ENCODE data around the gene MLN. TPM values are rescaled to one million over a fixed set of nuclear protein-coding genes. Genes with fewer than 3 reads are reported as not detected.

Gene MLN
- polyA plus RNA-seq, 6 donors from 2014 or later = not detected

DNA sequence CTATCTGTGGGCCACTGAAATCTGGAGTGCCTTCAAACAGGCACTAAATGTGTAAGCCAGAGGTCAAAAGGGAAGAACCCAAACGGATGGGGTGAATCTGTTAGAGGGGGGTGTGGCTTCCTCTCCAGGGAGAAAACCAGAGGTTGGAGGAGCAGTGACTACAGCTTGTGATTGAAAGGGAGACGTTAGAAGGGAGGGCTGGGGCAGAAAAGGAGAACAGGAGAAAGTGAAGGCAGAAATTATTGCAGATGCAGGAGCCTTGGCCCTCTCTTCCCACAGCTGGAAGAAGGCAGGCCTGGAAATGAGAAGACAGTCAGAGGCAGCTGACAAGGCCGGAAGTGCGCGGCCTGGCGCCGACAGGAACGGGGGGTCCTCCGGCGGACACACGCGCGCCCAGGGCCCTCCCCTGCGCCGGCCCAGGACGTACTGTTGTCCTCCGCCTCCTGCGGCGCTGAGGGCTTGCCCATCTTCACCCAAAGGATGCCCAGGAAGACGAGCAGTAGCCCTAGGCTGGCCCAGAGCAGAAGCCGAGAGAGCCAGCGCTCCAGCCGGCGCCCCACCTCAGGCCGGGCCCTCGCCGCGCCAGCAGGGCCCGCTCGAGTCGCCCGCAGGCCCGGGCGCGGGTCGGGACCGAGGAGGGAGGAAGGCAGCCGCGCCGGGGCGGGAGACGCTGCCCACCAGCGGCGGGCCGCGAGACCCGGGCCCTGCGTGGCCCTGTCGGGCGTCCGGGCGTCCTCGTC is 15.7 kb downstream of the MLN start:
- Mint-ChIP-seq H3K4me3 (peak overlapping the region; percentile 89 to 98 (median 95)), H3K9me3 (peaks cover 0 to 3% (median 0%) of the 10 kb centered on the region in 7 donors), H3K4me1 (peaks cover 51 to 59% (median 57%) of the 10 kb centered on the region in 3 donors), H3K27me3 (no peaks in the 10 kb centered on the region), H3K36me3 (peaks cover 0 to 8% of the 10 kb centered on the region in 2 donors), H3K27ac (peak overlapping the region; percentile 90 to 98 (median 96))
- DNase-seq (peak; percentile 64), ATAC-seq (ENCODE audit: low read depth in 2 of 2) (peak; percentile 38 to 46)

DNA sequence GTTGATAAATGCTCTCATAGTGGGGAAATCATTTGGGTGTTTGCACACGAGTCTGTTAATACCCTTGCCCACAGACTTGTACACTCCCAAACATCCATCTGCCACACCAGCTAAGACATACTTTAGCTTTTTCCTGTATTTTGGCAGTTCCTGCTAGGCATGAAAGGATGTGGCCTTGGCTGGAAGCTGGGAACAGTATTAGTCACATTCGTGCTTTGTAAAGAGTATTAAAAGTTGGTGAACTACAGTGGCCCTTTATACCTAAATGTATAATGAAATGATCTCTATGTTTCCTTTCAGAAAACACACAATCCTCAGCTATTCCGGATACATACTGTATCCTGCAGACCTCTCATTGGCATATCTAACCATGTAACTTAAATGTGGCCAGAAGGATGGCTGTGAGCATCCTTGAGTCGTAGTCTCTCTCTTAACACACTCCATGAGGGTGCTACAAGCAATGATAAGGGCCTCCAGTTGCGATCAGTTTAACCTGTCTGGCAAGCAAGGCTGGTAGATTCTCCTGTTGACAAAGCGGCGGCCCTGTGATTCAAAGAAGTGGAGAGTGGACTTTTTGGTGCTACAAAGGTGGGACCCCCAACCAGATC is 16.4 kb downstream of the MLN start:
- Mint-ChIP-seq H3K36me3 (peaks cover 2 to 12% of the 10 kb centered on the region in 2 donors), H3K27me3 (no peaks in the 10 kb centered on the region), H3K27ac (peak overlapping the region; percentile 90 to 98 (median 96)), H3K4me3 (peak overlapping the region; percentile 89 to 98 (median 95)), H3K9me3 (peaks cover 0 to 3% (median 0%) of the 10 kb centered on the region in 7 donors), H3K4me1 (peaks cover 52 to 62% (median 60%) of the 10 kb centered on the region in 3 donors)
- ATAC-seq (ENCODE audit: low read depth in 2 of 2) = no peak
- DNase-seq = no peak

DNA sequence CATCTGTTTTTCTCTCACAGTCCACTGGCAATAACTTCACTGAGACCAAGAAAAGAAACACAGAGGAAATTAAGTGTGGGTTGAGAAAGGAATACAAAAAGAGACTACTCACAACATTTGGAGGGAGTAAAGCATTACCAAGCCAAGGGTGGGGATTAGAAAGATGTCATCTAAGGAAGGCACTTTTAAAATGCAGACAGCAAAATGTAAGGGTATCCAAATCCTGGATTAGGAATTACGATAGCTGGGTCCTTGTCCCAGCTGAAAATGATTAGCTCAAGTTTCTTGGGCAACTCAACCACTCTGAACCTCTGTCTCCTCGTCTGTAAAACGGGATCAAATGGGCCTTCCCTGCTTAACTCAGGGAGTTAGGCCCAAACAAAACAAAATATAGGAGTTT is 17.1 kb downstream of the MLN start:
- no peak for ATAC-seq (ENCODE audit: low read depth in 2 of 2)
- H3K27me3 Mint-ChIP-seq = no peaks in the 10 kb centered on the region
- H3K9me3 Mint-ChIP-seq = peaks cover 0 to 3% (median 0%) of the 10 kb centered on the region in 7 donors
- H3K4me3 Mint-ChIP-seq = peak overlapping the region in 7 of 8 donors; percentile 57 to 98 (median 93)
- H3K4me1 Mint-ChIP-seq = peaks cover 58 to 65% (median 65%) of the 10 kb centered on the region in 3 donors
- H3K27ac Mint-ChIP-seq = peak overlapping the region in 3 of 6 donors; percentile 96 to 98 (median 96)
- peaks cover 7 to 17% of the 10 kb centered on the region in 2 donors for H3K36me3 Mint-ChIP-seq
- no peak for DNase-seq

DNA sequence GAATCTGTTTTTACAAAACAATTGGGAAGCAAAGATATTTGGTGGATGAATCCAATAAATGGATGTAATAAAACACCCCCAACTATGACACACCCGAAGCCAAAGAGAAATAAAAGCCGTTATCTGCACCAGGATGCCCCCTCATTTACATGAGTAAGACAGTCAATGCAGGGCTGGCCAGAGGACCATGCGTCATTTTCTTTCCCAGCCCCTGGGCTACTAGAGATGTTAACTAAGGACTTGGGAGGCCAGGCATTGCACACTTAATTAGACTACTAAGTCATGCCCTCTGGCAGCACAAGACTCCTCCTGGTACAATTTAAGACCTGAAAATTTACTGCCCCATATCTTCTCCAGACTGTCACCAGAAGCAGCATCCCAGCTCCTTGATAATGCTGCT is 18.0 kb downstream of the MLN start:
- no peaks in the 10 kb centered on the region for H3K27me3 Mint-ChIP-seq
- DNase-seq (no peak), ATAC-seq (ENCODE audit: low read depth in 2 of 2) (no peak)
- H3K27ac Mint-ChIP-seq = peak overlapping the region in 3 of 6 donors; percentile 79 to 96 (median 84)
- H3K9me3 Mint-ChIP-seq = peaks cover 0 to 3% (median 0%) of the 10 kb centered on the region in 7 donors
- peak overlapping the region in 7 of 8 donors; percentile 15 to 98 (median 51) for H3K4me3 Mint-ChIP-seq
- peaks cover 7 to 17% of the 10 kb centered on the region in 2 donors for H3K36me3 Mint-ChIP-seq
- peaks cover 58 to 66% (median 65%) of the 10 kb centered on the region in 3 donors for H3K4me1 Mint-ChIP-seq

- Mint-ChIP-seq H3K27ac (peak overlapping the region in 2 of 6 donors; percentile 53 to 84), H3K36me3 (peaks cover 7 to 17% of the 10 kb centered on the region in 2 donors)
Observed at GRCh38 chr6:33784787-33785186, 19.0 kb downstream of the MLN start.

DNA sequence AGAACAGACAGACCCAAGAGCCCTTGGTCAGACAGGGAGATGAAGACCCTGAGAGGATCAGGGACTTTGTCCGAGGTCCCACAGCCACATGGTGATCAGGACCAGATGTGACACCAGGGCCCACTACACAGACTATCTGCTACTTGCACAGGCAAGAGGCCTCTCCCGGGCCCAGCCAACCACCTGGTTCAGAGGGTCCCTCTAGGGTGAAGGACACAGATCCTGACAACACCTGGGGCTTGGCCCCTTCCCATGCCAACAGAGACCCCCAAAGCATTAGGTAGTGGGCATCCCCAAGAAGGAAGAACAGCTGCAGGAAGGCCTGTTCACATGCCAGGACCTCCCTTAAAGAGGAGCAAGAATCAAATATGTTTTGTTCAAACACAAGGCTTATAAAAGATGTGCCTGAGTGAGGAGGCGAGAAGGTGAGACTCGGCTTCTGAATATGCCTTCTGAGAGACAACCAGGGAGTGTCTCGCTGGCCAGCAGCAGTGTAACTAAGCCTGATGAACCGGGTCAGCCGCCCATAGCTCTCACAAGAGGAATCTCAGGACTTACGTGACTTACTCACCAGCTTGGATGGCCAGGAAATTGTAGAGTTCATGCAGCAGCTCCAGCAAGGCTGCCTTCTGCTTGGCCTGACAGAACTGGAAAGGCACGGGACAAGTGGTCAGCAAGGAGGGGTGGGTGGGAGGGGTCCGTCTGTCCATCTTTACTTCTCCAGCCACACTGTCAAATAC is 19.9 kb downstream of the MLN start:
- Mint-ChIP-seq H3K9me3 (no peaks in the 10 kb centered on the region), H3K4me1 (peaks cover 44 to 54% (median 52%) of the 10 kb centered on the region in 3 donors), H3K36me3 (peaks cover 7 to 17% of the 10 kb centered on the region in 2 donors), H3K4me3 (peak overlapping the region in 2 of 8 donors; percentile 57 to 77), H3K27me3 (no peaks in the 10 kb centered on the region), H3K27ac (peak overlapping the region in 1 of 6 donors; percentile 77)
- no peak for DNase-seq
- ATAC-seq (ENCODE audit: low read depth in 2 of 2) = no peak

More at GRCh38 chr6:33784787-33785186, 19.0 kb downstream of the MLN start:
- Mint-ChIP-seq H3K4me3 (peak overlapping the region in 3 of 8 donors; percentile 12 to 34 (median 21)), H3K4me1 (peaks cover 53 to 62% (median 60%) of the 10 kb centered on the region in 3 donors), H3K27me3 (no peaks in the 10 kb centered on the region), H3K9me3 (peaks cover 0 to 3% (median 0%) of the 10 kb centered on the region in 7 donors)
- DNase-seq = no peak
- ATAC-seq (ENCODE audit: low read depth in 2 of 2) = no peak

- ATAC-seq (ENCODE audit: low read depth in 2 of 2) (no peak), DNase-seq (no peak)
- peak overlapping the region in 3 of 6 donors; percentile 38 to 51 (median 47) for H3K27ac Mint-ChIP-seq
- no peaks in the 10 kb centered on the region for H3K9me3 Mint-ChIP-seq
- H3K4me1 Mint-ChIP-seq = peaks cover 37 to 49% (median 45%) of the 10 kb centered on the region in 3 donors
- no peak overlapping the region for H3K4me3 Mint-ChIP-seq
- peaks cover 7 to 17% of the 10 kb centered on the region in 2 donors for H3K36me3 Mint-ChIP-seq
- H3K27me3 Mint-ChIP-seq = no peaks in the 10 kb centered on the region
Observed at GRCh38 chr6:33782561-33782960, 21.2 kb downstream of the MLN start.

- no peaks in the 10 kb centered on the region for H3K27me3 Mint-ChIP-seq
- peaks cover 8 to 17% of the 10 kb centered on the region in 2 donors for H3K36me3 Mint-ChIP-seq
- H3K4me3 Mint-ChIP-seq = no peak overlapping the region
- H3K9me3 Mint-ChIP-seq = no peaks in the 10 kb centered on the region
- DNase-seq = no peak
- no peak for ATAC-seq (ENCODE audit: low read depth in 2 of 2)
- no peak overlapping the region for H3K27ac Mint-ChIP-seq
- peaks cover 27 to 38% (median 33%) of the 10 kb centered on the region in 3 donors for H3K4me1 Mint-ChIP-seq
Observed at GRCh38 chr6:33781131-33781975, 22.4 kb downstream of the MLN start.

GRCh38 chr6:33779895-33780294 is 23.9 kb downstream of the MLN start:
- no peaks in the 10 kb centered on the region for H3K9me3 Mint-ChIP-seq
- peaks cover 16 to 23% (median 21%) of the 10 kb centered on the region in 3 donors for H3K4me1 Mint-ChIP-seq
- peaks cover 13 to 17% of the 10 kb centered on the region in 2 donors for H3K36me3 Mint-ChIP-seq
- no peaks in the 10 kb centered on the region for H3K27me3 Mint-ChIP-seq
- H3K4me3 Mint-ChIP-seq = no peak overlapping the region
- ATAC-seq (ENCODE audit: low read depth in 2 of 2) (no peak), DNase-seq (no peak)
- H3K27ac Mint-ChIP-seq = no peak overlapping the region

DNA sequence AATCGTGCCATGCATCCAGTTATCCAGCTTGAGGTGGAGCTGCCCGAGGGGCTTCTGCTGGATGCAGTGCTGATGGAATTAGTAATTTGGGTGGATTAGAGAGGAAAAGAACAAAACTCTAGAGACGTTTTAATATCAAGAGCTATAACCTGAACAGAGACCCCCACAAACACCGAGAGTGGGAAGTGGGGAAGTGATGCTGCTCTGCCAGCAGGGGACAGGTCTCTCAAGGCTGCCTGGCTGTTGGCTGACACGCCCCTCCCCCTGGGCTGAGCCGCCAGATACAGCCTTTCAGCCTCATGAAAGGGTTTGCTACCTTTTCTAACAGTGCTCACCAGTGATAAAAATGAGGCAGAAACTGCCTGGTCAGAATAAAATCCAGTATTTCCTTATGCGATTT is 24.5 kb downstream of the MLN start:
- ATAC-seq (ENCODE audit: low read depth in 2 of 2) (no peak), DNase-seq (no peak)
- Mint-ChIP-seq H3K36me3 (peaks cover 16 to 17% of the 10 kb centered on the region in 2 donors), H3K27me3 (no peaks in the 10 kb centered on the region), H3K9me3 (no peaks in the 10 kb centered on the region), H3K4me3 (no peak overlapping the region), H3K4me1 (peaks cover 11 to 18% (median 16%) of the 10 kb centered on the region in 3 donors), H3K27ac (no peak overlapping the region)

- peaks cover 16 to 17% of the 10 kb centered on the region in 2 donors for H3K36me3 Mint-ChIP-seq
- peak overlapping the region in 1 of 6 donors; percentile 15 for H3K27ac Mint-ChIP-seq
- DNase-seq (no peak), ATAC-seq (ENCODE audit: low read depth in 2 of 2) (no peak)
- H3K27me3 Mint-ChIP-seq = no peaks in the 10 kb centered on the region
- no peaks in the 10 kb centered on the region for H3K9me3 Mint-ChIP-seq
- H3K4me3 Mint-ChIP-seq = no peak overlapping the region
- peaks cover 11 to 12% (median 11%) of the 10 kb centered on the region in 3 donors for H3K4me1 Mint-ChIP-seq
Observed at GRCh38 chr6:33778444-33779121, 25.2 kb downstream of the MLN start.
